DOHH2 (cell line): ENCODE data around the gene PDCD7.

ENCODE experiments used
- EZH2phosphoT487 ChIP-seq: fragments of 200-600 bp; sonication (generic); IDR thresholded peaks from 2 replicates; pipeline ENCODE4 v1.6.1; 2017; ENCODE audit warnings: borderline replicate concordance, mild to moderate bottlenecking, antibody characterized with exemption, low read length, moderate library complexity, mixed read lengths
- TF ChIP-seq, protein P1 (sequence below): fragments of 200-600 bp; sonication (generic); IDR thresholded peaks from one replicate; pipeline ENCODE4 v1.5.1; 2014; ENCODE audit warnings: antibody characterized with exemption, mild to moderate bottlenecking, low read depth, low read length; ENCODE audit not compliant: poor library complexity, severe bottlenecking

DNA sequence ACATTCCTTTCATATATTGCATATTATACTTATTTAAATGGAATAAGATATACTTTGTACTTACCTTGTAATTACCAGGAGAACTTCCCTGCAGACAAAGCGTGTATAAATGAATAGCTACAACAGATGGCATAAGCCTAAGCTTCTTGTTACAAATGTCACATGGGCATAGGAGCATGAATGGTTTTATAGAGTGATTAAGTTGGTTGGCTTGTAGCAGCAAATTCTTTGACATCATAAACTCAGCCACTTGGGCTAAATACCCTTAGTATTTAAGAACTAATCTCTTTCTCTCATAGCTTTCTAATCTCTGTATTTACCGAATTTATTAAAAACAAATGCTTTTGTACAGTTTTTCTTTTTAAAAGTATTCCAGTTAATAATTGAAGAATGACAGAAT is 18.5 kb downstream of the PDCD7 start, which contains the start of gene UBAP1L:
- TF ChIP-seq, protein P1, sequence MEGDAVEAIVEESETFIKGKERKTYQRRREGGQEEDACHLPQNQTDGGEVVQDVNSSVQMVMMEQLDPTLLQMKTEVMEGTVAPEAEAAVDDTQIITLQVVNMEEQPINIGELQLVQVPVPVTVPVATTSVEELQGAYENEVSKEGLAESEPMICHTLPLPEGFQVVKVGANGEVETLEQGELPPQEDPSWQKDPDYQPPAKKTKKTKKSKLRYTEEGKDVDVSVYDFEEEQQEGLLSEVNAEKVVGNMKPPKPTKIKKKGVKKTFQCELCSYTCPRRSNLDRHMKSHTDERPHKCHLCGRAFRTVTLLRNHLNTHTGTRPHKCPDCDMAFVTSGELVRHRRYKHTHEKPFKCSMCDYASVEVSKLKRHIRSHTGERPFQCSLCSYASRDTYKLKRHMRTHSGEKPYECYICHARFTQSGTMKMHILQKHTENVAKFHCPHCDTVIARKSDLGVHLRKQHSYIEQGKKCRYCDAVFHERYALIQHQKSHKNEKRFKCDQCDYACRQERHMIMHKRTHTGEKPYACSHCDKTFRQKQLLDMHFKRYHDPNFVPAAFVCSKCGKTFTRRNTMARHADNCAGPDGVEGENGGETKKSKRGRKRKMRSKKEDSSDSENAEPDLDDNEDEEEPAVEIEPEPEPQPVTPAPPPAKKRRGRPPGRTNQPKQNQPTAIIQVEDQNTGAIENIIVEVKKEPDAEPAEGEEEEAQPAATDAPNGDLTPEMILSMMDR: no peak
- TF ChIP-seq EZH2phosphoT487: no peak
